ENCODE data around the gene SPTA1.

Gene SPTA1

GRCh38 chr1:158564608-158565007 lies 121.9 kb downstream of the SPTA1 start:
- no peak for DNase-seq
- Histone ChIP-seq H3K4me3 (ENCODE audit: low read depth, low read length) (no peak overlapping the region), H3K9me3 (no peaks in the 10 kb centered on the region; the same call in 1 of the 2 replicates), H3K36me3 (no peaks in the 10 kb centered on the region), H3K27me3 (no peaks in the 10 kb centered on the region), H3K4me1 (no peaks in the 10 kb centered on the region)
- no peak for TF ChIP-seq CTCF (IDR thresholded peaks at IDR 0.05; ENCODE audit: low read depth, low read length)

- Histone ChIP-seq H3K36me3 (no peaks in the 10 kb centered on the region), H3K9me3 (no peaks in the 10 kb centered on the region; the same call in 1 of the 2 replicates), H3K27me3 (no peaks in the 10 kb centered on the region), H3K4me3 (ENCODE audit: low read depth, low read length) (no peak overlapping the region), H3K4me1 (no peaks in the 10 kb centered on the region)
- no peak for DNase-seq
- TF ChIP-seq CTCF (IDR thresholded peaks at IDR 0.05; ENCODE audit: low read depth, low read length): no peak
These were observed 122.7 kb downstream of the SPTA1 start for GRCh38 chr1:158563853-158564252.

Measured in BE2C (cell line).